Panc1 (cell line): ENCODE results near the gene ANKRD34C.

Experiments used
- CTCF ChIP-seq: fragments of 450-650 bp; IDR thresholded peaks from 2 replicates; pipeline ENCODE4 v1.5.1; 2017; ENCODE audit warnings: mild to moderate bottlenecking
- TCF7L2 ChIP-seq: IDR thresholded peaks from 2 replicates; pipeline ENCODE4 v1.6.1; 2011; ENCODE audit warnings: mild to moderate bottlenecking, low read depth, low read length, inconsistent platforms

GRCh38 chr15:79311901-79312553, 29.5 kb downstream of the ANKRD34C start:
- TF ChIP-seq CTCF, result no peak
- TF ChIP-seq TCF7L2, result no peak
